ENCODE measurements around the gene TMEM272. TPM values are rescaled to one million over a fixed set of nuclear protein-coding genes. Genes with fewer than 3 reads are reported as not detected.

TMEM272 gene
- total and polyA plus RNA-seq, 9 of the 15 experiments (the other 6 are each of a cell fraction or from before 2014, with no cell fraction given) = 0.04 to 0.16 (median 0.06) TPM; not detected in 2

- TF ChIP-seq ZNF639 (CRISPR knock-in tag; conservative IDR thresholded peaks at IDR 0.05 in 1 of 2, IDR thresholded peaks at IDR 0.05 in 1 of 2) (no peak), ZMIZ1 (IDR thresholded peaks at IDR 0.05; ENCODE audit: low read depth in 2 of 2, low read length in 2 of 2) (no peak), ZFX (CRISPR knock-in tag; IDR thresholded peaks at IDR 0.05) (peak; percentile 65), DPF2 (IDR thresholded peaks at IDR 0.05) (peak; percentile 40; the same call in 1 of the 2 replicates), ELK1 (CRISPR knock-in tag; IDR thresholded peaks at IDR 0.05) (no peak), LEF1 (IDR thresholded peaks at IDR 0.05) (peak; percentile 50; the same call in 1 of the 2 replicates), ZNF354B (CRISPR knock-in tag; IDR thresholded peaks at IDR 0.05) (no peak), MAFG (tag; conservative IDR thresholded peaks at IDR 0.05) (peak; percentile 75), JUN (IDR thresholded peaks at IDR 0.05; ENCODE audit: borderline replicate concordance, low read depth, low read length) (peak; percentile 75; the same call in 1 of the 2 replicates), JUN (CRISPR knock-in tag; IDR thresholded peaks at IDR 0.05; ENCODE audit: borderline replicate concordance) (no peak), ZNF717 (CRISPR knock-in tag; IDR thresholded peaks at IDR 0.05) (no peak), RBM17 (IDR thresholded peaks at IDR 0.05; ENCODE audit: borderline replicate concordance, low read depth, low read length) (no peak), HDAC1 (IDR thresholded peaks at IDR 0.05) (no peak), ZNF592 (IDR thresholded peaks at IDR 0.05) (no peak; the same call in 1 of the 2 replicates), SMARCA4 (IDR thresholded peaks at IDR 0.05) (peak; percentile 65), FOXP1 (CRISPR knock-in tag; IDR thresholded peaks at IDR 0.05) (no peak), MCM2 (IDR thresholded peaks at IDR 0.05; ENCODE audit: low read depth) (no peak), CXXC5 (CRISPR knock-in tag; IDR thresholded peaks at IDR 0.05) (no peak)
These were observed 51.3 kb downstream of the TMEM272 start (continued) for GRCh38 chr13:51793570-51794271.
